ENCODE results near the gene FLNB. TPM values are rescaled to one million over a fixed set of nuclear protein-coding genes. Genes with fewer than 3 reads are reported as not detected.
A peak's percentile ranks its signal among the peaks of the same experiment; 100 is the strongest.

Gene FLNB
- total RNA-seq, 1 donor from 2014 or later, result 32.0 TPM

DNA sequence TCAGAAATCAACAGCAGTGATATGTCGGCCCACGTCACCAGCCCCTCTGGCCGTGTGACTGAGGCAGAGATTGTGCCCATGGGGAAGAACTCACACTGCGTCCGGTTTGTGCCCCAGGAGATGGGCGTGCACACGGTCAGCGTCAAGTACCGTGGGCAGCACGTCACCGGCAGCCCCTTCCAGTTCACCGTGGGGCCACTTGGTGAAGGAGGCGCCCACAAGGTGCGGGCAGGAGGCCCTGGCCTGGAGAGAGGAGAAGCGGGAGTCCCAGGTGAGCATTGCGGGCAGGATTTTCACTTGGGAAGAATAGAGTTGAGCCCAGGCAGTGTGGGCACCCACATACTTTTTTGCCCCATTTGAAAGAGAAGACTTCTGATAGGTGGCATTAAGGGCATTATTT is 145.1 kb downstream of the FLNB start:
- no peak for DNase-seq (ENCODE audit: low spot score)
- H3K27me3 ChIP-seq, result no peaks in the 10 kb centered on the region
- no peaks in the 10 kb centered on the region for H3K36me3 ChIP-seq
- H3K27ac Mint-ChIP-seq, result no peak overlapping the region
- no peaks in the 10 kb centered on the region for H3K9me3 ChIP-seq (ENCODE audit: low read depth)
- H3K4me3 Mint-ChIP-seq, result no peak overlapping the region
- no peak overlapping the region for H2AFZ ChIP-seq (replicated peaks)
- H3F3A ChIP-seq (ENCODE audit: low read depth), result no peaks in the 10 kb centered on the region
- no peak overlapping the region for H3K4me2 ChIP-seq
- no peak for TF ChIP-seq EZH2phosphoT487 (IDR thresholded peaks at IDR 0.05)
- H3K4me1 Mint-ChIP-seq, result peaks cover 18% of the 10 kb centered on the region
- H3K4me1 ChIP-seq, result peaks cover 5% of the 10 kb centered on the region
- H4K20me1 ChIP-seq (ENCODE audit: low read depth), result no peaks in the 10 kb centered on the region
- peaks cover 28% of the 10 kb centered on the region for H3K36me3 Mint-ChIP-seq
- H3K9ac ChIP-seq, result no peak overlapping the region
- H3K9me3 Mint-ChIP-seq, result no peaks in the 10 kb centered on the region
- H3K4me3 ChIP-seq, result no peak overlapping the region
- H3K27ac ChIP-seq, result no peak overlapping the region
- no peaks in the 10 kb centered on the region for H3K79me2 ChIP-seq (ENCODE audit: low read depth)
- peaks cover 5% of the 10 kb centered on the region for H3K27me3 Mint-ChIP-seq (ENCODE audit: insufficient read depth, low read depth)

DNA sequence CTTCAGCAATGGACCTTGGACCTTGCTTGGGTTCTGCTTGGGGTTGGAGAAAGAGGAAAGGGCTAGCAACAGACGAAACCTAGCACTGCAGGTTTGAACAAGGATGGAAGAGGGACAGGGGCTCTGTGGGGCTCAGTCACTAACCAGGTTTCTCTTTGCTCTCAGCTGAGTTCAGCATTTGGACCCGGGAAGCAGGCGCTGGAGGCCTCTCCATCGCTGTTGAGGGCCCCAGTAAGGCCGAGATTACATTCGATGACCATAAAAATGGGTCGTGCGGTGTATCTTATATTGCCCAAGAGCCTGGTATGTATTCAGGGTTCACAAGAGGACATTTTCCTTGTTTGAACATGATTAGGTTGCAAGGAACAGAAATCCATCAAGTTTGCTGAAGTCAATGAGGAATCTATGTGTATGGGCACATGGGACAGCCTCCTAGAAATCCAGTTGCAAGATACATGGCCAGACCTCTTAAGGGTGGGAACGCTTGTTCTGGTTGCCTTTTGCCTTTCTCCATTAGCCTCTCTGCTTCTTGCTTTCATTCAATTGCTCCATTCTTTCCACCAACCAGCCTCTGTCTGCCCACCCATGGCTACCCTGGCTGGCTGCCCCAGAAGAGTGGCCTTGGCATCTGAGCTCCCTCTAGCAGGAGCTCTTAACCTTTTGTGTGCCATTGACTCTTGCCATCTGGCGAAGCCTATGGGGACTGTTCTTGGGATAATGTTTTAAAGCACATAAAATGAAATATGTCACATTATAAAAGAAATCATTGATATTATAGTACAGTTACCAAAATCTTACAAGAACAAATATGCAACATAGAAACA is 146.6 kb downstream of the FLNB start:
- no peaks in the 10 kb centered on the region for H3K9me3 ChIP-seq (ENCODE audit: low read depth)
- TF ChIP-seq EZH2 (IDR thresholded peaks at IDR 0.05), result no peak
- no peak for TF ChIP-seq EZH2phosphoT487 (IDR thresholded peaks at IDR 0.05)
- TF ChIP-seq, protein P1, sequence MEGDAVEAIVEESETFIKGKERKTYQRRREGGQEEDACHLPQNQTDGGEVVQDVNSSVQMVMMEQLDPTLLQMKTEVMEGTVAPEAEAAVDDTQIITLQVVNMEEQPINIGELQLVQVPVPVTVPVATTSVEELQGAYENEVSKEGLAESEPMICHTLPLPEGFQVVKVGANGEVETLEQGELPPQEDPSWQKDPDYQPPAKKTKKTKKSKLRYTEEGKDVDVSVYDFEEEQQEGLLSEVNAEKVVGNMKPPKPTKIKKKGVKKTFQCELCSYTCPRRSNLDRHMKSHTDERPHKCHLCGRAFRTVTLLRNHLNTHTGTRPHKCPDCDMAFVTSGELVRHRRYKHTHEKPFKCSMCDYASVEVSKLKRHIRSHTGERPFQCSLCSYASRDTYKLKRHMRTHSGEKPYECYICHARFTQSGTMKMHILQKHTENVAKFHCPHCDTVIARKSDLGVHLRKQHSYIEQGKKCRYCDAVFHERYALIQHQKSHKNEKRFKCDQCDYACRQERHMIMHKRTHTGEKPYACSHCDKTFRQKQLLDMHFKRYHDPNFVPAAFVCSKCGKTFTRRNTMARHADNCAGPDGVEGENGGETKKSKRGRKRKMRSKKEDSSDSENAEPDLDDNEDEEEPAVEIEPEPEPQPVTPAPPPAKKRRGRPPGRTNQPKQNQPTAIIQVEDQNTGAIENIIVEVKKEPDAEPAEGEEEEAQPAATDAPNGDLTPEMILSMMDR (IDR thresholded peaks at IDR 0.05), result no peak
- no peak overlapping the region for H2AFZ ChIP-seq (replicated peaks)
- H4K20me1 ChIP-seq (ENCODE audit: low read depth), result no peaks in the 10 kb centered on the region
- peaks cover 5% of the 10 kb centered on the region for H3K4me1 ChIP-seq
- DNase-seq (ENCODE audit: low spot score), result no peak
- no peak overlapping the region for H3K4me3 Mint-ChIP-seq
- no peak overlapping the region for H3K27ac ChIP-seq
- H3K9me3 Mint-ChIP-seq, result no peaks in the 10 kb centered on the region
- H3K4me2 ChIP-seq, result no peak overlapping the region
- H3K79me2 ChIP-seq (ENCODE audit: low read depth), result no peaks in the 10 kb centered on the region
- peaks cover 13% of the 10 kb centered on the region for H3K36me3 Mint-ChIP-seq
- no peaks in the 10 kb centered on the region for H3K27me3 ChIP-seq
- H3K27me3 Mint-ChIP-seq (ENCODE audit: insufficient read depth, low read depth), result peaks cover 3% of the 10 kb centered on the region
- no peak overlapping the region for H3K4me3 ChIP-seq
- no peaks in the 10 kb centered on the region for H3K36me3 ChIP-seq
- peaks cover 23% of the 10 kb centered on the region for H3K4me1 Mint-ChIP-seq
- H3K27ac Mint-ChIP-seq, result no peak overlapping the region
- H3F3A ChIP-seq (ENCODE audit: low read depth), result no peaks in the 10 kb centered on the region
- no peak overlapping the region for H3K9ac ChIP-seq

DNA sequence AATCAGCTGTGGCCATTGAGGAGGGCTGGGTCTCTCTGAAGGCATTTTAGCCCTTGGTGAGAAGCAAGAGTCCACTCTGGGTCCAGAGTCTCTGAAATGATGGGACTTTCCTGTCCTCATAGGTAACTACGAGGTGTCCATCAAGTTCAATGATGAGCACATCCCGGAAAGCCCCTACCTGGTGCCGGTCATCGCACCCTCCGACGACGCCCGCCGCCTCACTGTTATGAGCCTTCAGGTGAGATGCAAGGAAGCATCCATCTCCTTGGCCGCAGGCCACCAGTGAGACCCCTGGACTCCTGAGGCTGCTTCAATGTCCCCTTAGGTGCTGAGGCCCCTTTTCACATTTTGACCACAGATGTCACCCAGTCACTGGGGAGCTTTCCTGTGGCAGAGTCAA is 147.6 kb downstream of the FLNB start:
- Histone ChIP-seq H3K27me3 (no peaks in the 10 kb centered on the region), H3K79me2 (ENCODE audit: low read depth) (no peaks in the 10 kb centered on the region), H3K36me3 (no peaks in the 10 kb centered on the region), H3K4me1 (peaks cover 5% of the 10 kb centered on the region), H3K4me2 (no peak overlapping the region), H3K4me3 (no peak overlapping the region), H3K9ac (no peak overlapping the region), H2AFZ (replicated peaks) (no peak overlapping the region), H3F3A (ENCODE audit: low read depth) (no peaks in the 10 kb centered on the region), H3K27ac (no peak overlapping the region), H3K9me3 (ENCODE audit: low read depth) (no peaks in the 10 kb centered on the region), H4K20me1 (ENCODE audit: low read depth) (no peaks in the 10 kb centered on the region)
- Mint-ChIP-seq H3K4me1 (peaks cover 23% of the 10 kb centered on the region), H3K27ac (no peak overlapping the region), H3K36me3 (peaks cover 13% of the 10 kb centered on the region), H3K9me3 (no peaks in the 10 kb centered on the region), H3K4me3 (no peak overlapping the region), H3K27me3 (ENCODE audit: insufficient read depth, low read depth) (peaks cover 3% of the 10 kb centered on the region)
- no peak for DNase-seq (ENCODE audit: low spot score)
- no peak for TF ChIP-seq EZH2 (IDR thresholded peaks at IDR 0.05)

DNA sequence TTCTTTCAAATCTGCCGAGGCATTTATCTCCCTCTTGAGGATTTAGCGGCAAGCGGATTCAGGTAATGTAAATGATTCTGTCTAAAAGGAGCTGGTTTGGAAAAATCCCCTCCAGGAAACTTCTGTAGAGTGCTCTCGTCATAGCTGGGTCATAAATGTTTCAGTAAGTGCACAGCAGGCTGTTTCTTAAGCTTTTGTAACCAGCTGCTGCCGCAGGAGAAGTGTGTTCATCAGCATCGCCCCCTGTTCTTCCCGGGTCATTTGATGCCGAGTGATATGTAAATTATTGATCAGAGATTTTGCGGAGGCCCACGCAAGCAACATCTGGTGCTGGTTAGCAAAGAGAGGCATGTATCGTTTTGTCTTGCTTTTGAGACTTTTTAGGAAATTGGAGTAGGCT is 149.5 kb downstream of the FLNB start:
- peak overlapping the region; percentile 95 for H3K27ac Mint-ChIP-seq

More for the DNA sequence above, 149.5 kb downstream of the FLNB start:
- H3K9me3 Mint-ChIP-seq, result no peaks in the 10 kb centered on the region
- no peak overlapping the region for H2AFZ ChIP-seq (replicated peaks)
- H3K4me3 Mint-ChIP-seq, result peak overlapping the region; percentile 68
- DNase-seq (ENCODE audit: low spot score), result peak; percentile 18
- no peaks in the 10 kb centered on the region for H3K27me3 ChIP-seq
- H3K27ac ChIP-seq, result peak overlapping the region; percentile 62
- H3K4me1 ChIP-seq, result peaks cover 5% of the 10 kb centered on the region
- TF ChIP-seq EZH2 (IDR thresholded peaks at IDR 0.05), result no peak
- TF ChIP-seq, protein P1 (IDR thresholded peaks at IDR 0.05), result no peak
- no peak for TF ChIP-seq EZH2phosphoT487 (IDR thresholded peaks at IDR 0.05)
- no peaks in the 10 kb centered on the region for H3K36me3 ChIP-seq
- no peaks in the 10 kb centered on the region for H3F3A ChIP-seq (ENCODE audit: low read depth)
- H4K20me1 ChIP-seq (ENCODE audit: low read depth), result no peaks in the 10 kb centered on the region
- no peaks in the 10 kb centered on the region for H3K9me3 ChIP-seq (ENCODE audit: low read depth)
- H3K36me3 Mint-ChIP-seq, result peaks cover 18% of the 10 kb centered on the region
- peaks cover 3% of the 10 kb centered on the region for H3K27me3 Mint-ChIP-seq (ENCODE audit: insufficient read depth, low read depth)
- H3K4me2 ChIP-seq, result no peak overlapping the region
- no peak overlapping the region for H3K4me3 ChIP-seq
- H3K4me1 Mint-ChIP-seq, result peaks cover 29% of the 10 kb centered on the region
- H3K79me2 ChIP-seq (ENCODE audit: low read depth), result no peaks in the 10 kb centered on the region
- H3K9ac ChIP-seq, result no peak overlapping the region
